Activated CD8-positive, alpha-beta memory T cell treated with anti-CD3 and anti-CD28 coated beads, Interleukin-2, amount 50 U/mL, for 4 hours (primary cell): ENCODE data around the gene SORT1.

Experiments
- DNase-seq: peaks from one replicate; pipeline ENCODE4 v3.0.0-alpha.2; 2020

The SORT1 gene

DNA sequence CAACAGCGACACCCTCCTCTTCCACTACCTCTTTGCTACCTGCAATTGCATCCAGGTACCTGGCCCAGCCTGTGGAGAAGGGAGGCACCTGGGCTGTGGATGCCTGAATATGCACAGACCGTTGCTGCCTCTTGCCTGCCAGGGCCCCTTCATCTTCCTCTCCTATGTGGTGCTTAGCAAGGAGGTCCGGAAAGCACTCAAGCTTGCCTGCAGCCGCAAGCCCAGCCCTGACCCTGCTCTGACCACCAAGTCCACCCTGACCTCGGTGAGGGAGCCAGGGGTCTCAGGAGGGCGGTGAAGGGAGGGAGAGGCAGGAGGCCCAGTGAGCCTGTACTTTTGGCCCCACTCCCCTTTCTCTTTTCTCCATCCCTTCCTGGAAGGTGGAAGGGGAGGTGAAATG, 126.3 kb downstream of the SORT1 start:
- no peak for DNase-seq

DNA sequence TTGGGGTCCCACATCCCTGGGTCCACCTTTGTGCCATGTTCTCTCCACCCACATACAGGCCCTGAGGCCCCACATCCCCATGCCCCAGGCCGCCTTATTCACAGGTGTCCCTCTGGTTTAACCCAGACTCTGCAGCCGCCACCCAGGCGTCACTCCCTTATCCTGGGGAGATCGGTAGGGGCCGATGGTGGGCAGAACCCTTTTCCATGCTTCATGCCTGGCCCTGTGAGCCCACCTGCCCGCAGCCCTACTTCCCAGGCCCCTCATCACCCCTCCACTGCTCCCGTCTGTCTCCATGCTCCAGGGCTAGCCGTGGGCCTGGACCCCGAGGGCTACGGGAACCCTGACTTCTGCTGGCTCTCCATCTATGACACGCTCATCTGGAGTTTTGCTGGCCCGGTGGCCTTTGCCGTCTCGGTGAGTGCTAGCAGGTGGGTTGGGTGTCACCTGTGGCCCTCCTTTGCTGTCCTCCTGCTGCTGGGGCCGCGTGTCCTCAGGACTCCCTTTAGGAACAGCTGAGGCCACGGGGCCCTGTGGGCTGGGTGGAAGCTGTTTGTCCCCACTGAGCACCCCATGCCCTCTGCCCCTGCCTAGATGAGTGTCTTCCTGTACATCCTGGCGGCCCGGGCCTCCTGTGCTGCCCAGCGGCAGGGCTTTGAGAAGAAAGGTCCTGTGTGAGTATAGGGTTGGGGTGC, 126.9 kb downstream of the SORT1 start:
- DNase-seq = no peak

DNA sequence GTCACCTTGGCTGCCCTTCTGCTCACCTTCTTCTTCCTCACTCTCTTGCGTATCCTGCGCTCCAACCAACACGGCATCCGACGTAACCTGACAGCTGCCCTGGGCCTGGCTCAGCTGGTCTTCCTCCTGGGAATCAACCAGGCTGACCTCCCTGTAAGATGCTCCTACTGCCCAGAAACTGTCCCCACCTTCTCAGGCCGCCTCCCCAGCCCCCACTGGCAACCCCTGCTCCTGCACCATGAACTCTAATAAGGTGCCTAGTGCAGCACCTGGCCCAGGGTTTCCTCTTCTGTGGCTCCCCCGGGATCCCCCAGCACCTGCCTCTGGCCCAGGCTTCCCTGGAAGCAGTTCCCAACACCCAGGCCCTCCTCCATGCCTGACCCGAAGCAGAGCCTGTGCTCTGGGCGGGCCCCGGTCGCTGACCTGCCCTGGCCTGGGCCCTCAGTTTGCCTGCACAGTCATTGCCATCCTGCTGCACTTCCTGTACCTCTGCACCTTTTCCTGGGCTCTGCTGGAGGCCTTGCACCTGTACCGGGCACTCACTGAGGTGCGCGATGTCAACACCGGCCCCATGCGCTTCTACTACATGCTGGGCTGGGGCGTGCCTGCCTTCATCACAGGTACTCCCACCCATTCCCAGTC, 127.6 kb downstream of the SORT1 start:
- no peak for DNase-seq

DNA sequence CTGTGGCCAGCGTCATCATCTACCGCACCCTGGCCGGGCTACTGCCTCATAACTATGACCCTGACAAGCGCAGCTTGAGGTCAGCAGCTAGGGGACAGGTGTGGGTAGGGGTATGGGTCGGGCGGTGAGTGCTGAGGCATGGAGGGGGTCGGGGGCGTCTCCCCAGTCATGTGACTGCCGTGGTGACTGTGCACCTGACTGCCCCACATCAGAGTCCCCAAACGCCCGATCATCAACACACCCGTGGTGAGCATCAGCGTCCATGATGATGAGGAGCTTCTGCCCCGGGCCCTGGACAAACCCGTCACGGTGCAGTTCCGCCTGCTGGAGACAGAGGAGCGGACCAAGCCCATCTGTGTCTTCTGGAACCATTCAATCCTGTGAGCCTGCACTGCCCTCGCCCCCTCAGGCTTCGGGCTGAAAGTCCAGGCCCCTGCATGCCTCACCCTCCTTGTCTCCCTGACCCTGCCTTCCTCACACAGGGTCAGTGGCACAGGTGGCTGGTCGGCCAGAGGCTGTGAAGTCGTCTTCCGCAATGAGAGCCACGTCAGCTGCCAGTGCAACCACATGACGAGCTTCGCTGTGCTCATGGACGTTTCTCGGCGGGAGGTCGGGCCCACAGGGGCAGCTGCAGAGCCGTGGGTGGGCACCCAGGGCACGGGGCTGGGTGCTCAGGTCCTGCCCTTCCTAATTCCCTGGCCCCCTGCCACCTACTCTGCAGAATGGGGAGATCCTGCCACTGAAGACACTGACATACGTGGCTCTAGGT, 128.3 kb downstream of the SORT1 start:
- DNase-seq = no peak

DNA sequence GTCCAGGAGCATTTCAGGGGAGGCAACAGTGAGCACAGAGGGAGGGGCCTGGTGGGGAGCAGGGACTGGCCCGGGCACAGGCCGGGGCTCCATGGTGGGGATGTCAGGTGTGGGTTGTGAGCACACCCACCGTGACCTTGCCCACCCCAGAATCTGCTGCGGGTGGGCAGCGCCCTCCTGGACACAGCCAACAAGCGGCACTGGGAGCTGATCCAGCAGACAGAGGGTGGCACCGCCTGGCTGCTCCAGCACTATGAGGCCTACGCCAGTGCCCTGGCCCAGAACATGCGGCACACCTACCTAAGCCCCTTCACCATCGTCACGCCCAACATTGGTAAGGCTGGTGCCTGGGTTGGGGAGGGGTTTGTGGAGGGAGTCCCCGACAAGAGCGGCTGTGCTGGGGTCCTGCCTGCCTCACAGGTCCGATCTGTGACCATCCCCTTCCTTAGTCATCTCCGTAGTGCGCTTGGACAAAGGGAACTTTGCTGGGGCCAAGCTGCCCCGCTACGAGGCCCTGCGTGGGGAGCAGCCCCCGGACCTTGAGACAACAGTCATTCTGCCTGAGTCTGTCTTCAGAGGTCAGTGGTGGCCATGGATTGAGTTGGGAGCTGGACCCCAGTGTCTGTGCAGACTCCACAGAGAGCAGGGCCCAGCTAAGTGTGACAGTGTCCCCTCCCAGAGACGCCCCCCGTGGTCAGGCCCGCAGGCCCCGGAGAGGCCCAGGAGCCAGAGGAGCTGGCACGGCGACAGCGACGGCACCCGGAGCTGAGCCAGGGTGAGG, 129.1 kb downstream of the SORT1 start:
- no peak for DNase-seq

DNA sequence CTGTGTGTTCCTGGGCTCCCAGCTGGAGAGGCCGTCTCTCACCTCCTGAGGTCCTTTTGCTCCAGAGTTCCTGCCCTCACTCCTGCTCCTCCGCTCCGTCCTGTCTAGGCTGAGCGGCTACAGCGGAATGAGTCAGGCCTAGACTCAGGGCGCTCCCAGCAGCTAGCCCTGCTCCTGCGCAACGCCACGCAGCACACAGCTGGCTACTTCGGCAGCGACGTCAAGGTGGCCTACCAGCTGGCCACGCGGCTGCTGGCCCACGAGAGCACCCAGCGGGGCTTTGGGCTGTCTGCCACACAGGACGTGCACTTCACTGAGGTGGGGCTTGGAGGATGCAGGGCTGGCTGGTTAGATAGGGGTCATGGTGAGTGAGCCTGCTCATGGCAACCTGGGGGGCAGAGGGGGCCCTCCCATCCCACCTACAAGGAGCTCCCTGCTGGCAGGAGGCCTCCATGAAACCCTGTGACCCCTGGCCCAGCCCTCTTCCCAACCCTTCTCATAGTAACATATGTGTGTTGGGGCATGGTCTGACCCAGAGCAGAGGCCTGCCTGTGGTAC, 129.9 kb downstream of the SORT1 start:
- no peak for DNase-seq

DNA sequence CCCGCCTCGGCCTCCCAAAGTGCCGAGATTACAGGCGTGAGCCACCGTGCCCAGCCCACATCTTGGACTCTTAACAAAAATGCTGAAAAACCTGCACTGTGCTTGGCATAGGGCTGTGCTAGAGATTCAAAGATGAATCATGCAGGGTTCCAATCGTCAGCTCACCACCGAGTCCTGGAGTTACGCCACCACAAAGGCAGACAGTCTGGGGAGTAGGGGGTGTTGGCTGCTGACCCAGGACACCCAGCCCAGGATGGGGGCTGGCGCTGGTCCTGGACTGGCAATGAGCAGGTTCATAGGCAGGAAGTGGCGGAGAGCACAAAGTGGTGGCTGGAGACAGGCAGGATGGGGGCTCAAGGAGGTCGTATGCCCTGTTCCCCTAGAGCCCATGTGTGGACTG, 130.8 kb downstream of the SORT1 start:
- DNase-seq = no peak

DNA sequence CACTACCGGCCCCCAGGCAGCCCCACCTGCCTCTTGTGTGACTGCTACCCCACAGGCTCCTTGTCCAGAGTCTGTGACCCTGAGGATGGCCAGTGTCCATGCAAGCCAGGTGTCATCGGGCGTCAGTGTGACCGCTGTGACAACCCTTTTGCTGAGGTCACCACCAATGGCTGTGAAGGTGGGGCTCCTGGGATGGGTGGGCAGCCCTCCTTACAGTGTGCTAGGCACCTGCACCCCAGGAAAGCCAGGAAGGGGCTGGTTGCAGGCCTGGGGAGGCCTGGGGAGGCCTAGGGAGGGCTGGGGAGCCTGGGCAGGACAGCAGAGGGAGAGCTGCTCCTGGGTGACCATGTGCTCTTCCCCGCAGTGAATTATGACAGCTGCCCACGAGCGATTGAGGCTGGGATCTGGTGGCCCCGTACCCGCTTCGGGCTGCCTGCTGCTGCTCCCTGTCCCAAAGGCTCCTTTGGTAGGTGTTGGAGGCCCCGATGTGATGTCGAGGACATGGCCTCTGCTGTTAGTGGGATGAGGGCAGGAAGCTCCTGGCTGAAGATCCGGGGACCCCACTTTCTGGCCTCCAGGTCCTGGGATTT, 131.9 kb downstream of the SORT1 start:
- DNase-seq = peak; percentile 6

DNA sequence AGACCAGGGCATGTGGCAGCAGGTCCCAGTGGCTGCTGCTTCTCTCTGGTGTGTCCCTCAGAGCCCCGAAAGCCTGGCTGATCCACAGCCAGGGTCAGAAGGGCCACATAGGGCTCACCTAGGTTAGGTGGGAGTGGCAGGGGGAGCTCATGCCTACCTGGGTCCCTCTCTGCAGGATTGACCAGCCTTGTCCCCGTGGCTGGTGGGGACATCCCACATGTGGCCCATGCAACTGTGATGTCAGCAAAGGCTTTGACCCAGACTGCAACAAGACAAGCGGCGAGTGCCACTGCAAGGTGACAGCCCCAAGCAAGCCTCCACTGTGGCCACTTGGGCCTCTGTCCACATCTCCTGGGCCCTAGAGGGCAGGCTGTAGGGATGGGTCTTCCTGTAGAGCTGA, 132.7 kb downstream of the SORT1 start:
- peak; percentile 9 for DNase-seq

DNA sequence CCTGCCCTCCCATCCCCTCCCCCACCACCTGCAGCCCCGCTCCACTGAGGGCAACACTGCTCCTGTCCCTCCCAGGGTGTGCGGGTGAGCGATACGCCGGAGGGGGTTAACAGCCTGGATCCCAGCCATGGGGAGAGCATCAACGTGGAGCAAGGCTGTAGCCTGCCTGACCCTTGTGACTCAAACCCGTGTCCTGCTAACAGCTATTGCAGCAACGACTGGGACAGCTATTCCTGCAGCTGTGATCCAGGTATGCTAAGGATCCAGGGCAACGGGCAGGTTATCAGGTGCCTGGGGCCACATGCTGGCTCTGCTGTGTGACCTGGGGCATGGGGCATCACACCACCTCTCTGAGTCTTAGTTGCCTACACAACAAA, 133.4 kb downstream of the SORT1 start:
- no peak for DNase-seq

DNA sequence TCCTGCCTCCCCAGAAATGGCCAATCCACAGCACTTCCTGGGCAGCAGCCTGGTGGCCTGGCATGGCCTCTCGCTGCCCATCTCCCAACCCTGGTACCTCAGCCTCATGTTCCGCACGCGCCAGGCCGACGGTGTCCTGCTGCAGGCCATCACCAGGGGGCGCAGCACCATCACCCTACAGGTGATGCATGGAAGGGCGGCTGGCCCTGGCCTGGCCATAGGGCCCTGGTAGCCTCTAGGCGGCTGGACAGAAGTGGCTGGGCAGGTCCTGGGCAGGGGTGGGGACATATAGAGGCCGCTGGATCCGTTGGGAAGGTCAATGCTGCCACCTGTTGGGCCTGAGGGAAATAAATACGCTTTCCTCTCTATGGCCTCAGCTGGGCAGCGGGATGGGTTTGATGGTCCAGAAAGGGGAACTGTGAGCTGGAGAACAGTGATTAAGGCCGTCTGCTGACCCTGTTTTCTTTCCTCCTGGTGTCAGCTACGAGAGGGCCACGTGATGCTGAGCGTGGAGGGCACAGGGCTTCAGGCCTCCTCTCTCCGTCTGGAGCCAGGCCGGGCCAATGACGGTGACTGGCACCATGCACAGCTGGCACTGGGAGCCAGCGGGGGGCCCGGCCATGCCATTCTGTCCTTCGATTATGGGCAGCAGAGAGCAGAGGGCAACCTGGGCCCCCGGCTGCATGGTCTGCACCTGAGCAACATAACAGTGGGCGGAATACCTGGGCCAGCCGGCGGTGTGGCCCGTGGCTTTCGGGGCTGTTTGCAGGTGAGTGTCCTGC, 133.9 kb downstream of the SORT1 start:
- peak; percentile 76 for DNase-seq

DNA sequence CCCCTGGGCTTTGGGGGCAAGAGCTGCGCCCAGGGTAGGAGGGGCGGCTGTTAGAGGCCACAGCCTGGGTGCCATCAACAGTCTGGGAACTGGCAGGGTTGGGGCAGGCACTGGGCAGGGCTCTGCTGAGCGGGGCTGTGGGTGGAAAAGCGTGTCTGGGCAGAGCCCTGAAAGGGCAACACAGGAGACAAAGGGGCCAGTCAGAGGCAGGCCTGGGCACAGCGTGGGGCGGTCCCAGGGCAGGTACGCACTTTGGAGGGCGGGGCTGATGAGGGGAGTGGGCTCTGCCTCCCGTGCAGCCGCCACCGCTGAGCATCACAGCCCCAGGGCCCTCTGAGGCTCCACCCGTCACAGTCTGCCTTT, 134.5 kb downstream of the SORT1 start:
- no peak for DNase-seq

DNA sequence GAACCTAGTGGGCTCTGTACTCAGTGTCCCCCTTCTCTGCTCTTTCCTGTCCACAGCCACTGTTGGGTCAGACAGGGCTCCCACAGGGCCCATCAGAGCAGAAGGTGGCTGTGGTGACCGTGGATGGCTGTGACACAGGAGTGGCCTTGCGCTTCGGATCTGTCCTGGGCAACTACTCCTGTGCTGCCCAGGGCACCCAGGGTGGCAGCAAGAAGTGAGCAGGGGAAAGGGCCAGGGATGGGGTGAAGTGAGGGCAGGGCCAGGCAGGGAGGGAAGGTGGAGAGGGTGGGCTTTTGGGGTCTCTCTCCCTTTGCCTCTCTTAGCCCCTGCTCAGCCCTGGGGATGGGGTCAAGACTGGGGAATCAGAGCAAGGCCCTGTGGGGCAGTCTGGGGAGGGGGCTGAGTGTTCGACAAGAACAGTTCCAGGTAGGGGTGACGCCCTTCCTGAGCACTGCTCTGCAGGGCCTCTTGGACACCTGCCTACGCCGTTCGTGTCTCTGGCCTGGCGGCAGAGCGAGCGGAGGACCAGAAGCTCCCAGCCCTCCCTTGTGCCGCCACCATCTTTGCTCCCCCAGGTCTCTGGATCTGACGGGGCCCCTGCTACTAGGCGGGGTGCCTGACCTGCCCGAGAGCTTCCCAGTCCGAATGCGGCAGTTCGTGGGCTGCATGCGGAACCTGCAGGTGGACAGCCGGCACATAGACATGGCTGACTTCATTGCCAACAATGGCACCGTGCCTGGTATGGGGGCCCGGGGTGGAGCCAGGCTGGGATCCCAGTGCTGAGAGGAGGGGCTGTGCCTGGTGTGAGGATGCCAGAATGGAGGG, 135.3 kb downstream of the SORT1 start:
- no peak for DNase-seq

DNA sequence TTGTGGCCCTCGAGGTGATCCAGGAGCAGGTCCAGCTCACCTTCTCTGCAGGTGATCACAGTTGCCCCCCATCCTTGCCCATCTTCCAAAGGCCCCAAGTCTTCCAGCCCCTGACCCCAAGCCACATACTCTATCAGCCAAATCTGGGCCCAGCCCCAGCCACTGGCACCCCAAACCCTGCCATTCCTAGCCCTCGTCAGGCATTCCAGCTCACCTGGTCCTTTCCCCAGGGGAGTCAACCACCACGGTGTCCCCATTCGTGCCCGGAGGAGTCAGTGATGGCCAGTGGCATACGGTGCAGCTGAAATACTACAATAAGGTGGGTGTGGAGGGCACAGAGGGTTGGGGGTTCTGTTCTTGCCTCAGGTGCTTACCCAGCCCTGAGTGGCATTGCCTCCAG, 136.1 kb downstream of the SORT1 start:
- no peak for DNase-seq

DNA sequence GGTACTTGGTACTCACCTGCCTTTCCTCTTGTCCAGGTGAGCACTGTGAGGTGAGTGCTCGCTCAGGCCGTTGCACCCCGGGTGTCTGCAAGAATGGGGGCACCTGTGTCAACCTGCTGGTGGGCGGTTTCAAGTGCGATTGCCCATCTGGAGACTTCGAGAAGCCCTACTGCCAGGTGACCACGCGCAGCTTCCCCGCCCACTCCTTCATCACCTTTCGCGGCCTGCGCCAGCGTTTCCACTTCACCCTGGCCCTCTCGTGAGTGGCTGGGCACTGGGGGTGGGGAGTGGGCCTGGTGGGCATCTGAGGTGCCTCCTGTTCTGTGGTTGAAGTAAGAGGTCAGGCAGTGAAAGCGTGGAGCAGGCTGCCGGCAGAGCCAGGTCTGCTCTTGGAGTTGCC, 136.7 kb downstream of the SORT1 start:
- no peak for DNase-seq

DNA sequence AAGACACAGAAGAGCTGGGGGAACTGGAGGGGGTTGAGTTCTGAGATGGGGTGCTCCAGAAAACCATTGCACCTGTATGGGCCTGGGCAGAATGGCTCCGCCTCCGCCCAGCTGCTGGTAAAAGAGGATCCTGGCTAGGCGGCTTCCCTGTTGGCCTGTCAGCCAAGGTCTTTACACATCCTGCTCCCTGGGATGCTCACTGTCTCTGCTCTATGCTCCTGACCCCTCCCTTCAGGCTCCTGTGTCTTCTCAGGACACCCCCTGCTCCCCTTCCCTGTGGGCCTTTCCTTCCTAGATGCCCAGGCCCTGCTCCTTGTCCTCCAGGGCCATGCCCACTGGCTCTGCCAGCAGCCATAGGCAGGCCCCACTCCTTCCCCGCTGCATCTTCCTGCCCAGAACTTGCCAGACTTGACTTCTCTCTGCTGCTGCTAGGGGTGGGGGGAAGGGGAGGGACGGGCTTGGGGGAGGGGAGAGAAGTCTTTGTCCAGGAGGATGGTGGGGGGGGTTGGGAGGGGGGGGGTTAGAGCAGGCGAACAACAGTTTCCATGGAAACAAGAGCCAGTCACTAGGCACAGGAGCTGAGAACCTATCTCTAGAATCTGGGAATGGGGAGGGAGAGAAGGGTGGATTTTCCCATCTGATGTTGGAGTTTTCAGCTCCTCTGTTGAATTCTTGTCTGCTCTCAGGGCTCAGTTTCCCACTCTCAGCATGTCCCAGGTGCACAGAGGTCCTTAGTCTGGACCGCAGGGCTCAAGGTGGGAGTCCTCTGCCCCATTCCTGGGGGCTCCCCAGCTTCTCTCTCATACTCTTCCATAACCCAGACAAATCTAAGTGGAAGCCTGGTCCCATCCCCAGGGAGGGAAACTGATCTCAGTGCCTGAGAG, 137.8 kb downstream of the SORT1 start:
- DNase-seq = no peak
